Stomach (tissue), 4 donors: Measurements from ENCODE around the gene MNT.
A peak's percentile ranks its signal among the peaks of the same experiment; 100 is the strongest.

ENCODE experiments used
- CTCF ChIP-seq, 7 experiments: fragments of 450-650 bp in 4 of 7; fragments of 200-600 bp in 3 of 7; sonication (generic) in 3 of 7; IDR thresholded peaks; one replicate each; pipeline ENCODE4 v1.5.1; 2016 to 2019; ENCODE audit warnings: antibody characterized with exemption in 7 of 7, control low read depth in 2 of 7, mild to moderate bottlenecking in 1 of 7
- POLR2A ChIP-seq, 4 donors: fragments of 450-650 bp; IDR thresholded peaks; one replicate each; pipeline ENCODE4 v1.6.1; 2016; ENCODE audit warnings: antibody characterized with exemption in 4 of 4, control low read depth in 2 of 4, mild to moderate bottlenecking in 1 of 4, moderate library complexity in 1 of 4

GRCh38 chr17:2337544-2338314 is 63.1 kb downstream of the MNT start:
- peak in 1 of 7 experiments; percentile 6 for TF ChIP-seq CTCF (IDR thresholded peaks at IDR 0.05)
- TF ChIP-seq POLR2A (IDR thresholded peaks at IDR 0.05) = no peak
